H1 (cell line): Measurements from ENCODE around the gene OST4. TPM values are rescaled to one million over a fixed set of nuclear protein-coding genes. Genes with fewer than 3 reads are reported as not detected.
A peak's percentile ranks its signal among the peaks of the same experiment; 100 is the strongest.

Source experiments
- CBX8 ChIP-seq: fragments of 300-800, 300-1000 bp; sonication (generic); IDR thresholded peaks from 2 replicates; pipeline ENCODE4 v1.7.1; 2016; ENCODE audit warnings: low read depth, low read length, borderline replicate concordance
- CEBPB ChIP-seq: IDR thresholded peaks from 2 replicates; pipeline ENCODE4 v1.6.1; 2012; ENCODE audit warnings: low read depth, low read length
- HDAC6 ChIP-seq: IDR thresholded peaks from one replicate; pipeline ENCODE4 v1.7.1; 2012; ENCODE audit warnings: low read depth, mild to moderate bottlenecking, inconsistent platforms, low read length, moderate library complexity
- JUN ChIP-seq: IDR thresholded peaks from 2 replicates; pipeline ENCODE4 v1.6.1; 2011; ENCODE audit warnings: low read depth, mild to moderate bottlenecking, improper control_type of control experiment, low read length
- KDM4A ChIP-seq: IDR thresholded peaks from one replicate; pipeline ENCODE4 v1.7.1; 2012; ENCODE audit warnings: low read depth, mild to moderate bottlenecking, moderate library complexity, low read length, inconsistent platforms; ENCODE audit not compliant: severe bottlenecking
- PHF8 ChIP-seq: fragments of 200-600 bp; sonication (generic); conservative IDR thresholded peaks from 2 replicates; pipeline ENCODE4 v1.7.1; 2012; ENCODE audit warnings: low read depth, mild to moderate bottlenecking, inconsistent platforms, low read length, moderate library complexity
- RNF2 ChIP-seq: fragments of 200-900, 300-1000 bp; sonication (generic); IDR thresholded peaks from 2 replicates; pipeline ENCODE4 v1.7.1; 2016; ENCODE audit warnings: borderline replicate concordance, low read depth, mild to moderate bottlenecking, antibody characterized with exemption, low read length; ENCODE audit not compliant: poor library complexity, severe bottlenecking; ENCODE audit errors: missing control alignments
- SIRT6 ChIP-seq: IDR thresholded peaks from one replicate; pipeline ENCODE4 v1.7.1; 2012; ENCODE audit warnings: low read length, inconsistent platforms
- SRF ChIP-seq: IDR thresholded peaks from 2 replicates; pipeline ENCODE4 v1.6.1; 2011; ENCODE audit warnings: mild to moderate bottlenecking, low read depth, low read length, moderate library complexity
- polyA plus RNA-seq, 7 experiments: library from polyadenylated mRNA; depleted of rRNA in 3 of 7; stranded (reverse) in 5 of 7; unstranded in 2 of 7; fragments of >200 nt in 5 of 7; fragments of 200-250 nt in 2 of 7; gene quantifications; 1 replicate in 5 of 7; 2 replicates in 1 of 7; 4 replicates in 1 of 7; pipeline versions ENCODE4 v1.2.1 to v1.2.3, GENCODE V29; 2011 to 2013; ENCODE audit warnings: missing spikeins in 2 of 7, mixed read lengths in 2 of 7
- total RNA-seq: library from RNA; stranded (reverse); fragmentation: NEBNext Ultra II Directional; extraction: Animal tissue kit (Norgen Biotek cat#: 25700); gene quantifications from 2 replicates; pipeline ENCODE4 v1.2.1, GENCODE V29; 2021
- TF ChIP-seq, protein P1 (sequence below): IDR thresholded peaks from 2 replicates; pipeline ENCODE4 v1.6.1; 2012; ENCODE audit warnings: inconsistent platforms
- TF ChIP-seq, protein P2 (sequence below): IDR thresholded peaks from 2 replicates; pipeline ENCODE4 v1.6.1; 2012; ENCODE audit warnings: inconsistent platforms

Gene OST4
- total and polyA plus RNA-seq, 2 of the 8 experiments (the other 6 are each of a cell fraction or from before 2014, with no cell fraction given): 225 to 865 TPM

DNA sequence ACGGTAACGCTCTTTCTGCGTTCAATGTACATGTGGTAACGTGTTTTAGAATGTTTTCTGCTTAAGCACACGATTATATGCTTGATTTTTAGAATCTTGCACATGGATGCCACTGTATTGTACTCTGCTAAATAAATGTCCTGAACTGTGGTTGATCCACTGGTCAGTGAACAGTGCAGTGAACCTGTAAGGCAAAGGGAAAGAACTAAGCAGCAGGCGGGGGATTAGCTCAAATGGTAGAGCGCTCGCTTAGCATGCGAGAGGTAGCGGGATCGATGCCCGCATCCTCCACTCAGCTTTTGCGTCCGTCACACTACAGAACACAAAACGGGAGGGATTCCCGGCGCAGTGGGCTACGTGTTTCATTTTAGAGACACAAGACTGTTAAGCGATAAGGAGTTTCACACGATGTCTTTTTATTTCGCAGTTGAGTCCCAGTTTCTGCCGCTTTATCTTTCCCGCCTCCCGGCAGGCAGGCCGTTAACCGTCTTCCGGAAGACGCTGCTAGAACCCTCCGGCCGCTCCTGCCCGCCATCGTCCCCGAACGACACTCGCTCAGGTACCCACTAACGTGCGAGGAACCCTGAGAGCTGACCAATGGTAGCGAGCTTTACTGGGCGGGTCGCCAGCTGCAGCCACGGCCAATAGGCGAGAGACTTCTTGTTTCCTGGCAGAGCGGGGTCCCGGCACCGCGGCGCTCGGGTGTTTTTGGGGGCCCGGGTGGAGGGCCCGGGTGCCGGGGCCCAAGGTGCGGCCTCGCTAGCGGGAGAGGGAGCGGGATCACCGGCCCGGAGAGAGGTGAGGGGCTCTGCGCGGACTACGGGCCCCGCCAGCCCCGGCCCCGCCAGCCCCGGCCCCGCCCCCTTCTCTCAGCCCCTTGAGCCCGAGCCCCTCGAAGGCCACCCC, 20.2 kb downstream of the OST4 start, which contains the start of gene AGBL5 (continued):
- TF ChIP-seq HDAC6 (no peak), JUN (no peak), CBX8 (no peak), SRF (no peak), RNF2 (no peak), KDM4A (peak; percentile 68), CEBPB (peak; percentile 77), PHF8 (peak; percentile 64), SIRT6 (no peak)
- TF ChIP-seq, protein P1, sequence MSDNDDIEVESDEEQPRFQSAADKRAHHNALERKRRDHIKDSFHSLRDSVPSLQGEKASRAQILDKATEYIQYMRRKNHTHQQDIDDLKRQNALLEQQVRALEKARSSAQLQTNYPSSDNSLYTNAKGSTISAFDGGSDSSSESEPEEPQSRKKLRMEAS: peak; percentile 81
- TF ChIP-seq, protein P2, sequence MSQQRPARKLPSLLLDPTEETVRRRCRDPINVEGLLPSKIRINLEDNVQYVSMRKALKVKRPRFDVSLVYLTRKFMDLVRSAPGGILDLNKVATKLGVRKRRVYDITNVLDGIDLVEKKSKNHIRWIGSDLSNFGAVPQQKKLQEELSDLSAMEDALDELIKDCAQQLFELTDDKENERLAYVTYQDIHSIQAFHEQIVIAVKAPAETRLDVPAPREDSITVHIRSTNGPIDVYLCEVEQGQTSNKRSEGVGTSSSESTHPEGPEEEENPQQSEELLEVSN: peak; percentile 88
